GM19468 (cell line): ENCODE results near the gene ATXN2.

Experiments
- ATAC-seq: cut with Tn5 transposase; IDR thresholded peaks from one replicate; pipeline ENCODE4 v1.9.1; 2021; ENCODE audit warnings: mild to moderate bottlenecking, moderate library complexity, moderate number of reproducible peaks; ENCODE audit not compliant: unreplicated experiment; ENCODE audit errors: extremely low read depth

Gene ATXN2

GRCh38 chr12:111426344-111427185, 172.6 kb downstream of the ATXN2 start:
- no peak for ATAC-seq

GRCh38 chr12:111425655-111426054, 173.5 kb downstream of the ATXN2 start:
- no peak for ATAC-seq

GRCh38 chr12:111424793-111425251, 174.3 kb downstream of the ATXN2 start:
- ATAC-seq = no peak

- no peak for ATAC-seq
Observed at GRCh38 chr12:111424189-111424792, 174.8 kb downstream of the ATXN2 start.

- no peak for ATAC-seq
Observed at GRCh38 chr12:111420494-111420893, 178.6 kb downstream of the ATXN2 start.

GRCh38 chr12:111419784-111420183, 179.3 kb downstream of the ATXN2 start:
- ATAC-seq = no peak

GRCh38 chr12:111418594-111418880, 180.6 kb downstream of the ATXN2 start:
- no peak for ATAC-seq

GRCh38 chr12:111417784-111418593, 181.1 kb downstream of the ATXN2 start:
- no peak for ATAC-seq

- no peak for ATAC-seq
Observed at GRCh38 chr12:111417290-111417689, 181.8 kb downstream of the ATXN2 start.

- ATAC-seq = no peak
Observed at GRCh38 chr12:111414711-111415252, 184.3 kb downstream of the ATXN2 start.

GRCh38 chr12:111413442-111414086, 185.6 kb downstream of the ATXN2 start:
- ATAC-seq = no peak

- ATAC-seq = no peak
Observed at GRCh38 chr12:111412830-111413441, 186.2 kb downstream of the ATXN2 start.

- ATAC-seq = no peak
Observed at GRCh38 chr12:111412007-111412829, 186.9 kb downstream of the ATXN2 start.

- ATAC-seq = no peak
Observed at GRCh38 chr12:111411185-111411764, 187.8 kb downstream of the ATXN2 start.

GRCh38 chr12:111410431-111411184, 188.5 kb downstream of the ATXN2 start:
- ATAC-seq = no peak

GRCh38 chr12:111409780-111410430, 189.2 kb downstream of the ATXN2 start:
- ATAC-seq = no peak

GRCh38 chr12:111409403-111409779, 189.7 kb downstream of the ATXN2 start:
- no peak for ATAC-seq
